Testis (tissue), 2 donors: ENCODE results near the gene TANK.

ENCODE experiments used
- POLR2A ChIP-seq: fragments of 450-650 bp; IDR thresholded peaks from one replicate; pipeline ENCODE4 v1.6.1; 2017; ENCODE audit warnings: antibody characterized with exemption, mild to moderate bottlenecking, moderate library complexity
- TF ChIP-seq, protein P1 (sequence below), 3 experiments: fragments of 450-650 bp in 2 of 3; fragments of 200-600 bp in 1 of 3; sonication (generic) in 1 of 3; IDR thresholded peaks; one replicate each; pipeline ENCODE4 v1.5.1; 2016 to 2019; ENCODE audit warnings: antibody characterized with exemption in 3 of 3, mild to moderate bottlenecking in 2 of 3, moderate library complexity in 1 of 3

DNA sequence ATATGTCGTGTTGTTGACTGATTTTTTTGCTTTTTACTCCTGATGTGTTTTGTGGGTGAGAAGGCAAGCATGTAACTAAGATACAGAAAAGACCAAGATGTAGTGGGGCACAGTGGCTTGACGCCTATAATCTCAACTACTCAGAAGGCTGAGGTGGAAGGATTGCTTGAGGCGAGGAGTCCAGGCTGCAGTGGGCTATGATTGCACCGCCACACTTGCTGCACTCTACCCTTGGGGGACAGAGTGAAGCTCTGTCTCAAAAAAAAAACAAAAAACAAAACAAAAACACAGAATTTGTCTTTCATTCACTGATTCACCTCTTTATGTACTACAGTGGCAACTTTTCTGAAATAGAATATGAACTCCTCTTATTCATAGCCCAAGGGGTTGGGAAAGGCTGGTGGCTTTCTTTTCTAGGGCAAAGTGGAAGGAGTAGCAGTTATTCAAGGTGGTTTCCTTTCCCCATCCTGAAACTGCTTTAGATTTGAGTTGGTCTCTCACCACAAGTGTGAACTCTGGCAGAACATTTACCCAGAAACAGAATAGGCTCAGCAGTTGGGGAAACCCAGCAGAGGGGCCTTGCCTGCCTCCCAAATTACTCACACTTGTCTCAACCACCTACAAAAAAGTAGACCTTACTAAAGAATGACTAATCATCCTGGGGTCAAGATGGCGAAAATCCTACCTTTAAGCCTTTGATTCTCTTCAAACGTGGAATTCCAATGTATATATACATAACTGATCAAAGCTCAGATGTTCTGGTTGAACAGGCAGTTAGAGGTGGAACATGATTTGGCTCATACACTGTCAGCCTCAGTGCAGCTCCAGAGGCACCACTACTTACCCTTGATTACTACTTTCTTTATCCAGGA lies 6.5 kb downstream of the TANK start:
- TF ChIP-seq, protein P1, sequence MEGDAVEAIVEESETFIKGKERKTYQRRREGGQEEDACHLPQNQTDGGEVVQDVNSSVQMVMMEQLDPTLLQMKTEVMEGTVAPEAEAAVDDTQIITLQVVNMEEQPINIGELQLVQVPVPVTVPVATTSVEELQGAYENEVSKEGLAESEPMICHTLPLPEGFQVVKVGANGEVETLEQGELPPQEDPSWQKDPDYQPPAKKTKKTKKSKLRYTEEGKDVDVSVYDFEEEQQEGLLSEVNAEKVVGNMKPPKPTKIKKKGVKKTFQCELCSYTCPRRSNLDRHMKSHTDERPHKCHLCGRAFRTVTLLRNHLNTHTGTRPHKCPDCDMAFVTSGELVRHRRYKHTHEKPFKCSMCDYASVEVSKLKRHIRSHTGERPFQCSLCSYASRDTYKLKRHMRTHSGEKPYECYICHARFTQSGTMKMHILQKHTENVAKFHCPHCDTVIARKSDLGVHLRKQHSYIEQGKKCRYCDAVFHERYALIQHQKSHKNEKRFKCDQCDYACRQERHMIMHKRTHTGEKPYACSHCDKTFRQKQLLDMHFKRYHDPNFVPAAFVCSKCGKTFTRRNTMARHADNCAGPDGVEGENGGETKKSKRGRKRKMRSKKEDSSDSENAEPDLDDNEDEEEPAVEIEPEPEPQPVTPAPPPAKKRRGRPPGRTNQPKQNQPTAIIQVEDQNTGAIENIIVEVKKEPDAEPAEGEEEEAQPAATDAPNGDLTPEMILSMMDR (IDR thresholded peaks at IDR 0.05): no peak
- TF ChIP-seq POLR2A: no peak
